H9 (cell line): ENCODE results near the gene C15orf40. TPM values are rescaled to one million over a fixed set of nuclear protein-coding genes. Genes with fewer than 3 reads are reported as not detected.

Experiments
- DNase-seq: peaks from one replicate; pipeline ENCODE4 v3.0.0-alpha.2; 2017
- H2AFZ ChIP-seq: one replicate; pipeline ENCODE4 v1.6.1; 2013; ENCODE audit warnings: mild to moderate bottlenecking, low read length, control low read depth, moderate library complexity
- H2AK5ac ChIP-seq: 2 replicates; pipeline ENCODE4 v1.6.1; 2013; ENCODE audit warnings: low read length, control low read depth, mixed read lengths; ENCODE audit not compliant: insufficient read length
- H2BK120ac ChIP-seq: one replicate; pipeline ENCODE4 v1.6.1; 2013; ENCODE audit warnings: low read depth, mild to moderate bottlenecking, low read length, control low read depth, inconsistent platforms; ENCODE audit not compliant: poor library complexity, severe bottlenecking
- H2BK12ac ChIP-seq: 2 replicates; pipeline ENCODE4 v1.6.1; 2013; ENCODE audit warnings: low read length, control low read depth, mixed read lengths, low read depth; ENCODE audit not compliant: insufficient read length
- H2BK15ac ChIP-seq: 2 replicates; pipeline ENCODE4 v1.6.1; 2013; ENCODE audit warnings: low read depth, low read length, control low read depth
- H2BK20ac ChIP-seq: one replicate; pipeline ENCODE4 v1.6.1; 2013; ENCODE audit warnings: low read depth, mild to moderate bottlenecking, low read length, control low read depth, inconsistent platforms; ENCODE audit not compliant: poor library complexity, severe bottlenecking
- H2BK5ac ChIP-seq: 2 replicates; pipeline ENCODE4 v1.6.1; 2013; ENCODE audit warnings: low read length, control low read depth, mixed read lengths; ENCODE audit not compliant: insufficient read length
- H3K14ac ChIP-seq: 2 replicates; pipeline ENCODE4 v1.6.1; 2013; ENCODE audit warnings: low read length, control low read depth; ENCODE audit not compliant: insufficient read depth
- H3K18ac ChIP-seq: 2 replicates; pipeline ENCODE4 v1.6.1; 2013; ENCODE audit warnings: low read depth, mild to moderate bottlenecking, mixed read lengths, low read length, control low read depth; ENCODE audit not compliant: insufficient read length
- H3K23ac ChIP-seq: 2 replicates; pipeline ENCODE4 v1.6.1; 2013; ENCODE audit warnings: low read length, control low read depth, mixed read lengths, low read depth; ENCODE audit not compliant: insufficient read length
- H3K23me2 ChIP-seq: 2 replicates; pipeline ENCODE4 v1.6.1; 2013; ENCODE audit warnings: low read depth, mild to moderate bottlenecking, mixed read lengths, low read length, control low read depth; ENCODE audit not compliant: insufficient read length, poor library complexity, severe bottlenecking
- H3K27ac ChIP-seq: 2 replicates; pipeline ENCODE4 v1.5.1; 2013; ENCODE audit warnings: low read length, control low read depth, mixed read lengths, low read depth; ENCODE audit not compliant: insufficient read length
- H3K27me3 ChIP-seq: 2 replicates; pipeline ENCODE4 v1.6.1; 2013; ENCODE audit warnings: low read length, control low read depth, inconsistent platforms; ENCODE audit not compliant: insufficient read depth
- H3K4ac ChIP-seq: 2 replicates; pipeline ENCODE4 v1.6.1; 2013; ENCODE audit warnings: low read depth, mild to moderate bottlenecking, control low read depth, inconsistent platforms, low read length, moderate library complexity
- H3K4me1 ChIP-seq: 2 replicates; pipeline ENCODE4 v1.6.1; 2013; ENCODE audit warnings: low read length, control low read depth, inconsistent platforms; ENCODE audit not compliant: insufficient read depth
- H3K4me2 ChIP-seq: 2 replicates; pipeline ENCODE4 v1.6.1; 2013; ENCODE audit warnings: low read length, control low read depth, mixed read lengths; ENCODE audit not compliant: insufficient read length, insufficient read depth
- H3K56ac ChIP-seq: 2 replicates; pipeline ENCODE4 v1.6.1; 2013; ENCODE audit warnings: low read depth, mild to moderate bottlenecking, mixed read lengths, low read length, control low read depth; ENCODE audit not compliant: insufficient read length
- H3K79me1 ChIP-seq: 2 replicates; pipeline ENCODE4 v1.6.1; 2013; ENCODE audit warnings: low read depth, mild to moderate bottlenecking, moderate library complexity, low read length, control low read depth, inconsistent platforms; ENCODE audit not compliant: insufficient read depth, poor library complexity, severe bottlenecking
- H3K79me2 ChIP-seq: 2 replicates; pipeline ENCODE4 v1.6.1; 2013; ENCODE audit warnings: low read length, control low read depth, inconsistent platforms; ENCODE audit not compliant: insufficient read depth
- H3K9ac ChIP-seq: 2 replicates; pipeline ENCODE4 v1.6.1; 2013; ENCODE audit warnings: low read length, control low read depth, mixed read lengths; ENCODE audit not compliant: insufficient read length; ENCODE audit errors: extremely low read depth
- H3K9me3 ChIP-seq: one replicate; pipeline ENCODE4 v1.6.1; 2013; ENCODE audit warnings: low read depth, low read length, inconsistent platforms; ENCODE audit not compliant: control insufficient read depth
- H3T11ph ChIP-seq: one replicate; pipeline ENCODE4 v1.6.1; 2013; ENCODE audit warnings: mild to moderate bottlenecking, low read length, control low read depth, inconsistent platforms
- H4K20me1 ChIP-seq: one replicate; pipeline ENCODE4 v1.6.1; 2013; ENCODE audit not compliant: control insufficient read depth, insufficient read length, insufficient read depth
- H4K5ac ChIP-seq: 2 replicates; pipeline ENCODE4 v1.6.1; 2013; ENCODE audit warnings: low read depth, mild to moderate bottlenecking, mixed read lengths, low read length, control low read depth; ENCODE audit not compliant: insufficient read length
- H4K8ac ChIP-seq: replicated peaks from 2 replicates; pipeline ENCODE4 v1.6.1; 2013; ENCODE audit warnings: low read length, control low read depth, mixed read lengths, low read depth; ENCODE audit not compliant: insufficient read length
- H4K91ac ChIP-seq: 2 replicates; pipeline ENCODE4 v1.6.1; 2013; ENCODE audit warnings: low read depth, mild to moderate bottlenecking, moderate library complexity, mixed read lengths, low read length, control low read depth; ENCODE audit not compliant: insufficient read length
- H3K27ac Mint-ChIP-seq, 3 experiments: 2 replicates in 2 of 3; 3 replicates in 1 of 3; pipeline ENCODE4 v1.8.0; 2020 to 2021; ENCODE audit warnings: mixed read lengths in 3 of 3, mild to moderate bottlenecking in 1 of 3, moderate library complexity in 1 of 3
- H3K27me3 Mint-ChIP-seq: 2 replicates; pipeline ENCODE4 v1.8.0; 2021; ENCODE audit warnings: low read depth, mild to moderate bottlenecking, moderate library complexity, mixed read lengths
- H3K36me3 Mint-ChIP-seq, 3 experiments: 2 replicates in 2 of 3; 3 replicates in 1 of 3; pipeline ENCODE4 v1.8.0; 2020 to 2021; ENCODE audit warnings: low read depth in 3 of 3, mixed read lengths in 3 of 3; ENCODE audit not compliant: insufficient read depth in 1 of 3
- H3K4me1 Mint-ChIP-seq, 2 experiments: 2 replicates each; pipeline ENCODE4 v1.8.0; 2020; ENCODE audit warnings: mixed read lengths in 2 of 2
- H3K4me3 Mint-ChIP-seq, 2 experiments: 2 replicates in 1 of 2; 3 replicates in 1 of 2; pipeline ENCODE4 v1.8.0; 2020 to 2021; ENCODE audit warnings: mild to moderate bottlenecking in 2 of 2, mixed read lengths in 2 of 2, moderate library complexity in 1 of 2
- H3K9me3 Mint-ChIP-seq, 2 experiments: 2 replicates in 1 of 2; 3 replicates in 1 of 2; pipeline ENCODE4 v1.8.0; 2020; ENCODE audit warnings: mild to moderate bottlenecking in 2 of 2, mixed read lengths in 2 of 2, moderate library complexity in 1 of 2
- WGBS: extraction: QIAGEN DNeasy Blood & Tissue Kit; methylation state at CpG from one replicate; pipeline ENCODE4 v1.1.7; 2013; ENCODE audit warnings: missing lambda C conversion rate, low lambda C conversion rate, mixed read lengths; ENCODE audit not compliant: insufficient read length; ENCODE audit errors: extremely low coverage; 5-methylcytosine and 5-hydroxymethylcytosine counted together
- total RNA-seq: library from RNA; stranded (reverse); gene quantifications from 2 replicates; pipeline ENCODE4 v1.2.1, GENCODE V29; 2021
- TF ChIP-seq, protein P1 (sequence below): fragments of 200-600 bp; sonication (generic); conservative IDR thresholded peaks from 3 replicates; pipeline ENCODE4 v1.8.0; 2021; ENCODE audit warnings: antibody characterized with exemption, mild to moderate bottlenecking

C15orf40 gene
- total RNA-seq, 1 experiment from 2014 or later = 11.5 TPM

DNA sequence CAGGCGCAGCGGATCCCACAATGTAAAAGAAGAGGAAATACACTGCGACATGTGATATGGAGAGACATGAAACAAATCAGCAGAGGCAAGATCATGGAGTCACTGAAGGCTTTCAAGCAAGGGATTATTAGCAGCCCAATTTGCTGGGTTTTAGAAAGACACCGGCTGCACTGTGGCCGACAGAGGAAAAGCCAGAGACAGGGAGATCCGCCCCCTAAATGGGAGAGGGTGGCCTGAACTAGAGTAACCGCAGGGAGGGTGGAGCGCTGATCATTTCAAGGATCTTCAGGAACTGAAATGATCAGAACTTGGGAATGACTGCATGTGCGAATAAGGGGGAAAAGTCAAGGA lies 612 bp upstream of the C15orf40 start:
- H3K27ac ChIP-seq = no peak overlapping the region
- H3K4me1 ChIP-seq = no peaks in the 10 kb centered on the region
- no peak overlapping the region for H2BK120ac ChIP-seq
- H3K36me3 Mint-ChIP-seq = peaks cover 17 to 30% (median 24%) of the 10 kb centered on the region in 3 experiments
- H3K18ac ChIP-seq = peak overlapping the region; percentile 88
- no peaks in the 10 kb centered on the region for H3K79me1 ChIP-seq
- WGBS = no CpG with 5 or more reads among the region's 9 CpGs
- peak overlapping the region in 1 of 3 experiments; percentile 92; a peak in 3 of 7 replicates for H3K27ac Mint-ChIP-seq
- peak overlapping the region; percentile 4 for H2AK5ac ChIP-seq
- peak overlapping the region; percentile 57 for H3K4me2 ChIP-seq
- peak overlapping the region; percentile 31 for H4K5ac ChIP-seq
- no peak overlapping the region for H2BK15ac ChIP-seq
- TF ChIP-seq, protein P1, sequence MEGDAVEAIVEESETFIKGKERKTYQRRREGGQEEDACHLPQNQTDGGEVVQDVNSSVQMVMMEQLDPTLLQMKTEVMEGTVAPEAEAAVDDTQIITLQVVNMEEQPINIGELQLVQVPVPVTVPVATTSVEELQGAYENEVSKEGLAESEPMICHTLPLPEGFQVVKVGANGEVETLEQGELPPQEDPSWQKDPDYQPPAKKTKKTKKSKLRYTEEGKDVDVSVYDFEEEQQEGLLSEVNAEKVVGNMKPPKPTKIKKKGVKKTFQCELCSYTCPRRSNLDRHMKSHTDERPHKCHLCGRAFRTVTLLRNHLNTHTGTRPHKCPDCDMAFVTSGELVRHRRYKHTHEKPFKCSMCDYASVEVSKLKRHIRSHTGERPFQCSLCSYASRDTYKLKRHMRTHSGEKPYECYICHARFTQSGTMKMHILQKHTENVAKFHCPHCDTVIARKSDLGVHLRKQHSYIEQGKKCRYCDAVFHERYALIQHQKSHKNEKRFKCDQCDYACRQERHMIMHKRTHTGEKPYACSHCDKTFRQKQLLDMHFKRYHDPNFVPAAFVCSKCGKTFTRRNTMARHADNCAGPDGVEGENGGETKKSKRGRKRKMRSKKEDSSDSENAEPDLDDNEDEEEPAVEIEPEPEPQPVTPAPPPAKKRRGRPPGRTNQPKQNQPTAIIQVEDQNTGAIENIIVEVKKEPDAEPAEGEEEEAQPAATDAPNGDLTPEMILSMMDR = no peak
- peak; percentile 34 for DNase-seq
- no peak overlapping the region for H4K8ac ChIP-seq
- peak overlapping the region; percentile 47 for H3K9ac ChIP-seq
- no peak overlapping the region for H2BK5ac ChIP-seq
- H3K23ac ChIP-seq = no peak overlapping the region
- no peak overlapping the region for H3K56ac ChIP-seq
- no peaks in the 10 kb centered on the region for H4K20me1 ChIP-seq
- H3K14ac ChIP-seq = peak overlapping the region; percentile 78
- H3K4me1 Mint-ChIP-seq = peaks cover 30 to 35% of the 10 kb centered on the region in 2 experiments
- H2BK20ac ChIP-seq = no peak overlapping the region
- no peak overlapping the region for H4K91ac ChIP-seq
- H3K27me3 ChIP-seq = no peaks in the 10 kb centered on the region
- H3K79me2 ChIP-seq = no peaks in the 10 kb centered on the region; the same call in 1 of the 2 replicates
- peaks cover 5 to 10% of the 10 kb centered on the region in 2 experiments; a peak in 3 of 5 replicates for H3K9me3 Mint-ChIP-seq
- peaks cover 3% of the 10 kb centered on the region; the same call in 1 of the 2 replicates for H3K27me3 Mint-ChIP-seq
- H3K9me3 ChIP-seq = no peaks in the 10 kb centered on the region
- H3T11ph ChIP-seq = no peak overlapping the region
- H3K23me2 ChIP-seq = peaks cover 5% of the 10 kb centered on the region
- H3K4me3 Mint-ChIP-seq = peak overlapping the region; percentile 93 to 100
- no peak overlapping the region for H2BK12ac ChIP-seq
- no peak overlapping the region for H2AFZ ChIP-seq
- no peak overlapping the region for H3K4ac ChIP-seq
